M059J (cell line): ENCODE results near the gene P4HTM. TPM values are rescaled to one million over a fixed set of nuclear protein-coding genes. Genes with fewer than 3 reads are reported as not detected.

Experiments used
- DNase-seq: peaks from one replicate; pipeline ENCODE4 v3.0.0-alpha.2; 2012; ENCODE audit warnings: low read depth
- total RNA-seq: library from RNA; depleted of rRNA; stranded (reverse); fragments of >200 nt; shearing (Covaris generic); gene quantifications from 2 replicates; pipeline ENCODE4 v1.2.3, GENCODE V29; 2014; rRNA removed

P4HTM gene, protein sequence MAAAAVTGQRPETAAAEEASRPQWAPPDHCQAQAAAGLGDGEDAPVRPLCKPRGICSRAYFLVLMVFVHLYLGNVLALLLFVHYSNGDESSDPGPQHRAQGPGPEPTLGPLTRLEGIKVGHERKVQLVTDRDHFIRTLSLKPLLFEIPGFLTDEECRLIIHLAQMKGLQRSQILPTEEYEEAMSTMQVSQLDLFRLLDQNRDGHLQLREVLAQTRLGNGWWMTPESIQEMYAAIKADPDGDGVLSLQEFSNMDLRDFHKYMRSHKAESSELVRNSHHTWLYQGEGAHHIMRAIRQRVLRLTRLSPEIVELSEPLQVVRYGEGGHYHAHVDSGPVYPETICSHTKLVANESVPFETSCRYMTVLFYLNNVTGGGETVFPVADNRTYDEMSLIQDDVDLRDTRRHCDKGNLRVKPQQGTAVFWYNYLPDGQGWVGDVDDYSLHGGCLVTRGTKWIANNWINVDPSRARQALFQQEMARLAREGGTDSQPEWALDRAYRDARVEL
- total RNA-seq, result 13.3 and 25.7 TPM in 2 replicates

DNA sequence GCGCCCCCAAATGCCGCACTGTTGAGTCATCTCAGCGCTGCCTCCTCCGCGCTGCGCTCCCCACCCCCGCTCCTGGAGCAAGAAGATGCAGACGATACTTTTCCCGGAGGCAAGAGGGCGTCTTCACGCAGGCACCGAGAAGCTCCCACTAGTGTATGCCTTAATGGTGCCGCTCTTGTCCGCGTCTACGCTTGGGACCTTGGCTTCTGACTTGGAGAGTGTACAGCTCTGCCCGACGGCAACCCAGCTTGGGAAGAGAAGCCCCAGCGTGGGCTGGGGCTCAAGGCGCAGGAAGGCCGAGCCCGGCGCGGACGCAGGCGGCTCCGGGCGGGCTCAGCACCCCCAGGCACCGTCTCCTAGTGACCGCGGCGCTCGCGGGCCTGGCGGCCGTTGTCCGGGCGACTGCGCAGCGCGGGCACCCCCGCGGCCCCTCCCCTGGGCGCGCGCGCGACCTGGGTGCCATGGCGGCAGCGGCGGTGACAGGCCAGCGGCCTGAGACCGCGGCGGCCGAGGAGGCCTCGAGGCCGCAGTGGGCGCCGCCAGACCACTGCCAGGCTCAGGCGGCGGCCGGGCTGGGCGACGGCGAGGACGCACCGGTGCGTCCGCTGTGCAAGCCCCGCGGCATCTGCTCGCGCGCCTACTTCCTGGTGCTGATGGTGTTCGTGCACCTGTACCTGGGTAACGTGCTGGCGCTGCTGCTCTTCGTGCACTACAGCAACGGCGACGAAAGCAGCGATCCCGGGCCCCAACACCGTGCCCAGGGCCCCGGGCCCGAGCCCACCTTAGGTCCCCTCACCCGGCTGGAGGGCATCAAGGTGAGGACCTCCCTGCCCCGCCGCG lies at the start of gene P4HTM:
TSS of gene P4HTM (plus strand) at position 446 of the 840 bp plus-strand sequence. CDS start at position 462, 16 bp downstream.
- peak; percentile 87 for DNase-seq

DNA sequence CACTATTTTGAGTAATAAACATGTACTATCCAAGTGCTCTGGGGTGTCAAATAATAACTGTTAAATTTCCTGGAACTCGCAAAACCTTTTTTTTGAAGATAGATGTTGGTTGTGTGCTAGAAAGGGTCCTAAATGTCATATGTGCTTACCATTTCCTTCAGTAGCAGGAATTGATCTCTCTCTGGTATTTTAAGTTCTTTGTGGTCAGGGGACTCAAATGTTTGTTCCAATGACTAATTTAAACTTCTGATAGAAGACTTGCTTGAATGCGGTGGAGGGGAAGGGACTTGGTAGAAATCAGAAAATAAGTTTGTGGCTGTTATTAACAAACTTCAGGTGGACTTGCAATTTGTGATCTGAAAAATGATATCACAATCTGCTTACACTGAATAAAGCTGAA lies 44.6 kb upstream of the P4HTM start:
- DNase-seq, result no peak

DNA sequence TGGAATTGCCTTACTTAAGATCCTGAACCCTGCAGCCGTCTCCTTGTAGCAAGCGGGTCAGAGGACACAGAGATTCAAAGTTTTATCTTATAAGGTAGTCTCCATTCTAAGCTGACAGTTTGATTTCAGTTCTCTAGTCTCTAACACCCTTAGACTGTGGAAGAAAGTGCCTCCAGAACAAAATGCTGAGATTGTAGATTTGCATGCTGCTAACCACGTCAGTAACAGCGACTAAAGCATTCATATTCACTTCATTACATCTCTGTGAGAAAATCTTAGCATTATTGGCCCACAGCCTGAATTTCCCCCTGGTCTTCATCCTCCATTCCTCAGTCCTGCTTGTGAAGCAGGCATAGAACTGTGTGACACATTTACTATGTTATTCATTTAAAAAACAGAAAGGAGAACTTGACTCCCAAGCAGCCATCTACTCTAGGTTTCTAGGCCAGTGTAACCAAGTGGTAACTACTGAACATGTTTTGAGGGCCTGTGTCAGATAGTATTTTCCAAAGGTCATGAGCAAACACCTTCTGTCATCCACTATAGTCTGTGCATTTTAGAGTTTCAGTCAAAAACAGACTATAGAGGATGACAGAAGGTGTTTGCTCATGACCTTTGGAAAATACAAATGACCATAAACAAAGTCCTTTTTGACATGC lies 44.0 kb upstream of the P4HTM start:
- no peak for DNase-seq

DNA sequence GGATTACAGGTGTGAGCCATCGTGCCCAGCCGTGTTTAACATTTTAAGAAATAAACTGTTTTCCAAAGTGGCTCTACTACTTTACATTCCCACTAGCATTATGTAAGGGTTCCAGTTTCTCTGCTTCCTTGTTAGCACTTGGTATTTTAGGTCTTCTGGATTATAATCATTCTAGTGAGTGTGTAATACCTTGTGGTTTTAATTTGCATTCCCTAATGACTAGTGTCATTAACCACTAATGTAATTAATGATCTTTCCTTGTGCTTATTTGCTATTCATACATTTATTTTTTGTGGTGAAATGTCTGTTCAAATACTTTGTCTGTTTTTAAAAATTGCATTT lies 40.7 kb upstream of the P4HTM start:
- DNase-seq, result no peak

DNA sequence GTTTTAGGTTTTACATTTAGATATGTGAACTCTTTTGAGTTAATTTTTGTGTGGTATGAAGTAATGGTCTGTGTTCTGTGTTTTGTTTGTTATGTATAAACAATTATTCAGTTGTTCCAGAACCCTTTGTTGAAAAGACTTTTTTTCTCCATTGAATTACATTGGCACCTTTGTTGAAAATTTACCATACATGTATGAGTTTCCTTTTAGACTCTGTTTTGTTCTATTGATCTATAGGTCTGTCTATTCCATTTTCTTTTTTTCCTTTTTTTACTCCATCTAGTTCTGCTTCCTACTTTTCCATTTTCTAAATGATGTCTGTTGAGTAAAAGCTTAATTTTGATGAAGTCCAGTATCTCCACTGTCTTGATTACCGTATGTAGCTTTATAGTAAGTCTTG lies 40.0 kb upstream of the P4HTM start:
- no peak for DNase-seq

DNA sequence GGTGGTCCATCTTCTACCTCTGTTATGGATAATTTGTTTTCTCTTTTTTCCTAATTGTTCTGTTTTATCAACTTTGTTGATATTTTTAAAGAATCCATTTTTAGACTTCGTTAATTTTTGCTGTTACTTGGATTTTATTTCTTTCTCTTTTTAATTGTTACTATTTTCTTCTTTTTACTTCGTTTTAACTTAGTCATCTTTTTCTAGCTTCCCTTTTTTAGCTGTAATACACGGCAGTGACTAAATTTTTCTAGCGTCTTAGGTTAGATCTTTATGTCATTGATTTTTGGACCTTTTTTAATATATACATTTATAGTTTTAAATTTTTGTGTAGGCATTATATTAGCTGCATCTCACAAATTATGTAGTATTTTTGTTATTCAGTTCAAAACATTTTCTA lies 38.3 kb upstream of the P4HTM start:
- DNase-seq, result no peak

DNA sequence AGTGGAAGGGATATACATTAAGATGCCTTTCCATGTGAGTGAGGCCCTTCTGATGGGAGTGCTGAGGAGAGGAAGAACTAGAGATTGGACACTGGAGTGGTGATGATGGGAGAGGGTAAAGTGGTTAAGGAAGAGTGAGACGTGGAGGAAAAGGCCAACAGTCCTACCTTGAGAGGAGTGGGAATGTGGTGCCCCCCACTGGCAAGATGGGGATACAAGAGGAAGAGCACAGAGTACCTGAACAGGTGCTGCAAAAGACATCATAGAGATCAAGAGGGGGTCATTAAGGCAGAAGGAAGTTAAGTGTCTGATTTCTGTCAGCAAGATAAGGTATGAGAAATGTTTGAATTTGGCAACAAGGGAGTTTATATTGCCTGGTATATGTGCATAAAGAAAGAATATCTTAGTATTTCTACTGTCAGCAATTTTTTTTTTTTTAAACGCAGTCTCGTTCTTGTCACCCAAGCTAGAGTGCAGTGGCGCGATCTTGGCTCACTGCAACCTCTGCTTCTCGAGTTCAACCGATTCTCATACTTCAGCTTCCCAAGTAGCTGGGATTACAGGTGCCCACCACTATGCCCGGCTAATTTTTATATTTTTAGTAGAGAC lies 37.4 kb upstream of the P4HTM start:
- DNase-seq, result peak; percentile 4

DNA sequence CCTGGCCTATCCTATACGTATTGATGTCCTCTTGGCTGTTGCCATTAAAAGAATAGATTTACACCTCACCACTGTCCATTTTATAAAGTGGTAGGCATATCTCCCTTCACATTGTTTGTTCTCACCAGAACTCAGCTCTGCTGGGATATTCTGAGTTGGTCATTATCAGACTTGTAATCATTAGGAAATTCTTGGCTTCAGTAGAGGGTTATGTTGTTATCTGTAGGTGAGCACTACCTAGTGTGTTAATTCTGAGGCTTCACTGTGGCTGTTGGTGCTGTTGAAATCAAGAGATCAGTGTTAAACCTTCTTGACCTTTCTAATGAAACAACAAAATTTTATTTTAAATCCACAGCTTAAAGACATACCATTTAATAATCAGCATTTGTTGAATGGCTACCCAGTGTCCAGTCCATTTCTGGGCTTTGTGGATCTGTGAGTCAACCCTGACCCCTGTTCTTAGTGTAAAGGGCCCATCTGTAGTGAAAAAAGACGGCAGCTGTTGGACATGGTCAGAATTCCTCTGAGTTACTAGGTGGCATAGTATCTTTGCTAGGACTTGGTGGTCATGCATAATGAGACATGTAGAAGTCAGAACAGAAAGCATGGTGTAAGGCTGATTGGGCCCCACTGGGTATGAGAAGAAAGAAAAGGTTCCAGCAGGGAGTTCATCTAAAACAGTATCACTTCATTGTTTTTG lies 32.9 kb upstream of the P4HTM start:
- no peak for DNase-seq

DNA sequence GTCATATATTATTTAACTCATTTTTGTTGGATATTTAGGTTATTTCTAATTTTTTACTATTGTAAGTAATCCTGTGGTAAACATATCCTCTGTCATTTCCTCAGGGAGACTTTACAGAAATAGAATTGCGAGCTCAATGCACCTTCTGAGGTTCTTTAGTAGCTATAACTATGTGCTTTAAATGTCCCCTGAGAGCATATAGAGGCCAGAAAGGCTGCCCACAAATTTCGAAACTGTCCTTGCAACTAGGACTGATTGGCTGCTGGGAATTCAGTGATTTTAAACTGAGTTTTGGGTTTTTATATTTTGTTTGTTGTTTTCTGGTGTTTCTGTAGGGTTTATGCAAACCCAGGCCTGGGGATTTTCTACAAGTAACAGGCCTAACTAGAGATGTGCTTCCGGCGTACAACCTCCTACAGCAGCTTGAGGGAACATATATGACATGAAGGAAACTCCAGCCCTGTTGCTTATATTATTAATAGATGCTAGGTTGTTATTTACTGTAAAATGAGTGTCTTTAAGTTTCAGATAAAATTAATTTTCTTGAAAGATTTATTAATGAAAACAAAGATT lies 29.1 kb upstream of the P4HTM start:
- DNase-seq, result no peak

DNA sequence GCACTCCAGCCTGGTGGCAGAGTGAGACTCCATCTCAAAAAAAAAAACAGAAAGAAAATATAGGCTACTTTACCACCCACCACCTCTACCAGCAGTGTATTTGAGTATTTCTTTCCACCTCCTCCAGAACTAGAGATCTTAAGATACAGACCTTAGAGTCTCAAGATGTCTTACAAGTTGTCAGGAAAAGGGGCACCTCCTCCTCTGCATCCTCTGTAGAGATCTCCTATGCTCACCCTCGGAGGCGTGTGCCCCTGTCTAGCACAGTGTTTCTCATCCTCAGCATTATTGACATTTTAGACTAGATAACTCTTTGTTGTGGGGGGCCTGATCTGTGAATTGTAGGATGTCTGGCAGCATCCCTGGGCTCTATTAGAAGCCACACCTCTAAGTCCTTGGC lies 27.7 kb upstream of the P4HTM start:
- DNase-seq, result no peak

DNA sequence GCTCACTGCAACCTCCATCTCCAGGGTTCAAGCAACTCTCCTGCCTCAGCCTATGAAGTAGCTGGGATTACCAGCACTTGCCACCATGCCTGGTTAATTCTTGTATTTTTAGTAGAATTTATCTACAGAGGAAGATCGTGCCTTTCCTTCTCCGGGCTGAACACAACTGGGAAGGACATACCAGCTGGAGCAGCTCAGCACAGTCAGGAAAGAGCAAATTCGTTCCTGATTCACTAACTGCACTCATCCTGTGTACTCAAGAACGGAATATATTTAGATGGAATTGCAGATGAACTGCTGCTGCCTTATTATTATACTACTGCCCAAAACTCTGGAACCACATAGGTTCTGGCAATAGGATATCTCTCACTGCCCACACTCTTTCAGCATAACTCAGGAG lies 27.1 kb upstream of the P4HTM start:
- no peak for DNase-seq

DNA sequence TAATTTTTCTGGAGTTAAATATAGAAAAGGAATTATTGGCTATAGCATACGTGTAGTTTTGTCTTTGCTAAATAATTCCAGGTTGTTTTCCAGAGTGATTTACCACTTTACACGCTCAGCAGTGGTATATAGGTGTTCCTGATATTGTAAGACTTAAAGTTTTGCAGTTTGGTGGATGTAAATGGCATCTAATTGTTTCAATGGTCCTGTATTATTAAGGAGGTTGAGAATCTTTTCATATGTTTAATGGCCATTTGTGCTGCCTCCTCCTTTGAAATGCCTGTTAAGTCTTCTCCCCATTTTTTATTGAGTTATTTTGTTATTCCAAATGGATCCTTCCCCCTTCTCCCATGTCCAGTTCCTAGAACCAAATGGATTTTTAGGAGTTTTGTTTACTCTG lies 26.4 kb upstream of the P4HTM start:
- DNase-seq, result no peak

DNA sequence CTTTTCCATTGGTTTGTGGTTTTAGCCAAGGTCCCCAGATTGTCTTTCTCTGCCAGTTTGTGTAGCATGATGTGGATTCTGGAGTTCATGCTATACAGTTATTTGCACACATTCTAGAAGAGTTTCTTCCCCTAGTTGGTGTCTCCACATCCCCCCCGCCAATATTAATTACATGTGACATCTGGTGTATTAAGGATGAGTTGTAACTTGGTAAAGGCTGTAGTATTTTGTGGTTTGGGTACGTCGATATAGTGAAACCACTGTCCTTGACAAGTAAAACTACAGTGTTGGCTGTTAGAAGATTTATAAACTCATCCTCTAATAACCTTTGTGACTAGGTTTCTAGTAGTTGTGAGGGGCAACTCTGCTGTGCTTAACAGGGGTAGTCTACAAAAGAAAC lies 23.7 kb upstream of the P4HTM start:
- DNase-seq, result no peak

DNA sequence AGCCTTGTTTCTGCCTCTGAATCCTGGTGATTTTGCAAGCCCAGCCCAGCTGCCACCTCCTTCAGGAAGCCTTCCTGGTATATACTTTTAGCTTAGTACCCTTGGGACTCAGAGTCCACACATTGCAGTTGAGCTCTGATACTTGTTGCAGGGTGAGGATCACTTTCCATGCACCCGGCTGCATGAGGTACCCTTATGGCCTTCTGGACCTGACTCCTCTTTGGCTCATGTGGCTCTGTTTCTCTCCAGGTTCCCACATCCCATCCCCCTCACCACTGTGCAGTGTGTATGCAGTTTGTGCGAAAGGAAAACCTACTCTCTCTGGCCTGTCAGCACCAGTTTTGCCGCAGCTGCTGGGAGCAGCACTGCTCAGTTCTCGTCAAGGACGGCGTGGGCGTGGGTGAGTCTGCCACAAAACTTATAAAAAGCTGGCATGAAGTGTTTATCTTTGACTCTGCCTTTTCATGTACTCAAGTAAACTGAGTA lies 23.1 kb upstream of the P4HTM start:
- no peak for DNase-seq

DNA sequence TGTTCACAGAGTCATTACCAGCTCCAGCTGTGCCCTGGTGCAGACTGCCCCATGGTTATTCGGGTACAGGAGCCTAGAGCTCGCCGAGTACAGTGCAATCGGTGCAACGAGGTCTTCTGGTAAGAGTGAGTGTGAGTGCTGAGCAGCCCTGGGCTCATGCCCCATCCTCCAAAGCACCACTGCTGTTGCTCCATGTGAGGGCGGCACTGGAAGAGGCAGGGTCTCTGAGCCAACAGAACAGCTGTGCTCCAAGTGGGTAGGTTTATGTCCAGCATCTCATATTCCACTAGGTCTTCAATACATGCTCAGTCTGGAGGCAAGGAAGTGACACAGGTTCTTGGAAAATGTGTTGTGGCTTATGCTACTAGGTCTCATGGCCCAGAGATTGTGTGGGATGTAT lies 19.5 kb upstream of the P4HTM start:
- no peak for DNase-seq

DNA sequence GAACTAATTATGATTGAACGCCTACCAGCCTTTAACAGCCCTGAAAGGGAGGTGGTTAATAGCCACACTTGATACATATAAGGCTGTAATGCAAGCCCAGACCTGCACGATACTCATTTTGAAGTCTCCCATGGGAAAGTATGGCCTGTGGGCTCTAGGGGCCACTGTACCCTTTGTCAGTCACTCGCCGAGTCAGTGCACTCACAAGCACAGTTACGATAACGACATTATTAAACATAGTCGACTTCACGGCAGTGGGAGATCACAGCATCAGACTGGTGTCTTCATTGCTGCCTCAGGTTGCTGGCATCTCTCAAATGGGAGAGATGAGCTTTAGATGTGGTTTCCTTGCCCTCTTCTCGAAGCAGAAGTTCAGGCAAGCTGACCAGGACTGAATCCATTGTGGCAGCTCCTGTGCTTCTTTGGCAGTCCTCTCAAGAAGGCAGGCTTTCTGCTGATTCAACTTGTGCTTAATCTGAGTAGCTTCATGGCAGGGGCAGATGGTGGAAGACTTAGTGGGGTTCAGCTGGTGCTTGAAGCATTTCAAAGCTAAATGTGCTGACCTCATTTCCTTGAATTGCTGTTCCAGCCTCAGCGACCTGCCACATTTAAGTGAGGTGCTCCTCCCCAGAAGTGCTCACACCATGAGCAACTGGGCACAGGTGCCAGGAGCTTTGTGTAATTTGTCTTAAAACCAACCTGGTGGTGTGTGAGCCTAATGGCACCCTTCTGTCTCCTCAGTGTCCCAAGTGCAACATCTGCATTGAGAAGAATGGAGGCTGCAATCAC lies 15.8 kb upstream of the P4HTM start:
- DNase-seq, result no peak

DNA sequence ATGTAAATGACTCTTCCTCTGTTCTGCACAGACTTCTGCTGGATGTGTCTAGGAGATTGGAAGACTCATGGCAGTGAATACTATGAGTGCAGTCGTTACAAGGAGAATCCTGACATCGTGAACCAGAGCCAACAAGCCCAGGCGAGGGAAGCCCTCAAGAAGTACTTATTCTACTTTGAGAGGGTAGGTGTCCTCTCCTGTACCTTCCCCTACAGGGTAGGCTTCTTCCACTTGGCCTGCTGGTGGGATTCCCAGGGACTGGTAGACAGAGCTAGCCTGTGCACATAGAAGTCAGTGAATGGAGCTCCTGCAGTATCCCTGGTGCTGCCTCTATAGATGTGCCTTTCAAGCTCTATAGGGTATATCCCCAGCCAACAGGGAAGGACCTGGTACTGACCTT lies 10.6 kb upstream of the P4HTM start:
- no peak for DNase-seq

DNA sequence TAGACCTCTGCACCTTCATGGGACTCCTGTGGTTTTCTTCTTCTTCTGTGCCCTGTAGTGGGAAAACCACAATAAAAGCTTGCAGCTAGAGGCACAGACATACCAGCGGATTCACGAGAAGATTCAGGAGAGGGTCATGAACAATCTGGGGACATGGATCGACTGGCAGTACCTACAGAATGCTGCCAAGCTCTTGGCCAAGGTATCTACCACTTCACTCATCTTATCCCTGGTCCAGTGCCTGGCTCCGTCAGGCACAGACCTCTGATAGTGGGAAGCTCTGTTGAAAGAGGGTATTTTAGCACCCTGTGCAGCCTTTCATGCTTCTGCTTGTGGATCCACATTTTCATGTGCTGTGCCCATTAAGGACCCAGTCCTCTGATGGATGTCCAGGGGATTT lies 9.7 kb upstream of the P4HTM start:
- no peak for DNase-seq

DNA sequence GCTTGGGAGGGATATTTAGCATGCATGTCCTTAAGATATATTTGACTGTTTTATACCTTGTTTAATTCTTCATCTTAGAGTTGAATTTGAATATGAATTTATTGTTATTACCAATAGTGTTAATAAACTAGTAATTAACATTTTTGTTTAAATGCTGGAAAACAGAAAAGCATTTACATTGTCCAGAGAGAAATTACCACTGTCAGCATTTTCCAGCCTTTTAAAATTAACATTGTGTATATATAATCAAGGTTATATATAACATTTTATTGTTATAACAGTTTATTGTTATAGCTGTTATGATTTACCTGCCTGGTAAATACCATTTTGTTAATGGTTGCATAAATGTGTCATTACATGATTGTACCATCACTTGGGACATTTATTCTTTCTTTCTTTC lies 8.0 kb upstream of the P4HTM start:
- no peak for DNase-seq

DNA sequence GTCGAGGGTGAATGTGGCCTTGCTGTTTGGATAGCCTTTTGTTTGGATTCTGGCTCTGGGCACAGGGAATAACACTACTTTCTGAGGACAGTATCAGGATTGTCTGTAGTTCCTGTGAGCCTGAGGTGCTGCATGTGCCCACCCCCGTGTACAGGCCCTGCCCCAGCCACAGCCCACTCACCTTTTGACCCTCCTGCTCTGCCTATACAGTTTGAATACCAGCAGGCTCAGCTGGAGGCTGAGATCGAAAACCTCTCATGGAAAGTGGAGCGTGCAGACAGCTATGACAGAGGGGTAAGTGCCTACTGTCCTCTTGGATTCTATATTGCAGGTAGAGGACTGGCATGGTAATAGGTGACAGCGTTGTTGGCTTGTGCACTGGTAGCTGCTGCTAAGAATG lies 7.4 kb upstream of the P4HTM start:
- no peak for DNase-seq
